KMS-11 (cell line): ENCODE measurements around the gene GALNT17.
"Not testable (repeated sequence)": the region's sequence is repeated elsewhere in the genome, so short reads cannot be mapped to it uniquely, and the experiment has no call there.

Experiments used
- H2AFZ ChIP-seq: fragments of 200-600 bp; sonication (generic); 2 replicates; pipeline ENCODE4 v1.6.1; 2016; ENCODE audit warnings: antibody characterized with exemption, mixed run types, low read depth
- H3K27ac ChIP-seq: fragments of 200-600 bp; sonication (generic); 2 replicates; pipeline ENCODE4 v1.6.1; 2016; ENCODE audit warnings: mild to moderate bottlenecking, mixed run types
- H3K27me3 ChIP-seq: fragments of 200-600 bp; sonication (generic); 2 replicates; pipeline ENCODE4 v1.6.1; 2017; ENCODE audit warnings: mild to moderate bottlenecking, low read depth, mixed run types, moderate library complexity; ENCODE audit not compliant: insufficient read depth
- H3K36me3 ChIP-seq: fragments of 200-600 bp; sonication (generic); 2 replicates; pipeline ENCODE4 v1.6.1; 2017; ENCODE audit warnings: mild to moderate bottlenecking, mixed run types; ENCODE audit not compliant: insufficient read depth
- H3K4me1 ChIP-seq: fragments of 200-600 bp; sonication (generic); 2 replicates; pipeline ENCODE4 v1.6.1; 2016; ENCODE audit warnings: mild to moderate bottlenecking, low read depth, mixed run types; ENCODE audit not compliant: poor library complexity, severe bottlenecking
- H3K4me2 ChIP-seq: fragments of 200-600 bp; sonication (generic); 2 replicates; pipeline ENCODE4 v1.7.0; 2016; ENCODE audit warnings: mild to moderate bottlenecking, mixed run types
- H3K4me3 ChIP-seq: fragments of 200-600 bp; sonication (generic); IDR thresholded peaks from 2 replicates; pipeline ENCODE4 v1.6.1; 2017; ENCODE audit warnings: low read depth, low read length, mixed read lengths; ENCODE audit not compliant: insufficient read depth
- H3K79me2 ChIP-seq: fragments of 200-600 bp; sonication (generic); 2 replicates; pipeline ENCODE4 v1.6.1; 2016; ENCODE audit warnings: low read depth, mixed run types; ENCODE audit not compliant: insufficient read depth
- H3K9ac ChIP-seq: fragments of 200-600 bp; sonication (generic); 2 replicates; pipeline ENCODE4 v1.6.1; 2016; ENCODE audit warnings: mild to moderate bottlenecking, mixed run types
- H4K20me1 ChIP-seq: fragments of 200-600 bp; sonication (generic); 2 replicates; pipeline ENCODE4 v1.6.1; 2016; ENCODE audit warnings: mild to moderate bottlenecking, mixed run types; ENCODE audit not compliant: insufficient read depth
- CTCF ChIP-seq: fragments of 200-600 bp; sonication (generic); conservative IDR thresholded peaks from 2 replicates; pipeline ENCODE4 v1.6.1; 2017; ENCODE audit warnings: low read depth, mild to moderate bottlenecking, antibody characterized with exemption, low read length, moderate library complexity, mixed read lengths

GALNT17 gene

GRCh38 chr7:71574153-71574860, 442.4 kb downstream of the GALNT17 start:
- no peak overlapping the region for H3K27ac ChIP-seq
- no peak overlapping the region for H2AFZ ChIP-seq
- no peak for TF ChIP-seq CTCF
- no peak overlapping the region for H3K4me3 ChIP-seq
- no peaks in the 10 kb centered on the region for H3K4me1 ChIP-seq
- H3K27me3 ChIP-seq: no peaks in the 10 kb centered on the region
- H3K79me2 ChIP-seq: no peaks in the 10 kb centered on the region
- H3K36me3 ChIP-seq: no peaks in the 10 kb centered on the region
- no peaks in the 10 kb centered on the region for H4K20me1 ChIP-seq
- H3K4me2 ChIP-seq: no peak overlapping the region
- H3K9ac ChIP-seq: no peak overlapping the region

- Histone ChIP-seq H4K20me1 (no peaks in the 10 kb centered on the region), H3K4me2 (no peak overlapping the region), H2AFZ (no peak overlapping the region), H3K27me3 (no peaks in the 10 kb centered on the region), H3K4me1 (no peaks in the 10 kb centered on the region), H3K36me3 (no peaks in the 10 kb centered on the region), H3K4me3 (no peak overlapping the region), H3K9ac (no peak overlapping the region), H3K79me2 (no peaks in the 10 kb centered on the region), H3K27ac (no peak overlapping the region)
- TF ChIP-seq CTCF: no peak
Observed at GRCh38 chr7:71580027-71580426, 448.1 kb downstream of the GALNT17 start.

GRCh38 chr7:71584256-71584655, 452.3 kb downstream of the GALNT17 start:
- no peak overlapping the region for H2AFZ ChIP-seq
- no peak overlapping the region for H3K4me3 ChIP-seq
- no peaks in the 10 kb centered on the region for H3K79me2 ChIP-seq
- no peak overlapping the region for H3K4me2 ChIP-seq
- TF ChIP-seq CTCF: no peak
- no peak overlapping the region for H3K27ac ChIP-seq
- no peaks in the 10 kb centered on the region for H4K20me1 ChIP-seq
- no peaks in the 10 kb centered on the region for H3K4me1 ChIP-seq
- H3K27me3 ChIP-seq: no peaks in the 10 kb centered on the region
- no peaks in the 10 kb centered on the region for H3K36me3 ChIP-seq
- H3K9ac ChIP-seq: no peak overlapping the region

DNA sequence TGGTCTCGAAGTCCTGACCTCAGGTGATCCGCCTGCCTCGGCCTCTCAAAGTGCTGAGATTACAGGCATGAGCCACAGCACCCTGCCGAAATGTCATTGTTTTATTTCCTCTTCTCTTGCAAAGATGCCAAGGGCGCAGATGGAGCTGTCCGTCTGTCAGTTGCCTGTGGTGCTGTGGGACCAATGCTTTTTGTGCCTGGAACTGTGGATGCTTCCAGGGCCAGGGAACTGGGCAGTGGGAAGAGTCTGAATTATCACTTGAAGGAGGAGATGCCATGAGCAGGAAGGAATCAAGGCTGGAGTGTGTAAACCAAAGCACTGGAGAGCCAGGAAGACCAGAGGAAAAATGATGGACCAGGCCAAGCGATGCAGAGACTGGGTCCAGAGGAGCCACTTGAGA, 459.9 kb downstream of the GALNT17 start:
- Histone ChIP-seq H3K4me2 (no peak overlapping the region), H3K4me3 (no peak overlapping the region)
- no peak for TF ChIP-seq CTCF

DNA sequence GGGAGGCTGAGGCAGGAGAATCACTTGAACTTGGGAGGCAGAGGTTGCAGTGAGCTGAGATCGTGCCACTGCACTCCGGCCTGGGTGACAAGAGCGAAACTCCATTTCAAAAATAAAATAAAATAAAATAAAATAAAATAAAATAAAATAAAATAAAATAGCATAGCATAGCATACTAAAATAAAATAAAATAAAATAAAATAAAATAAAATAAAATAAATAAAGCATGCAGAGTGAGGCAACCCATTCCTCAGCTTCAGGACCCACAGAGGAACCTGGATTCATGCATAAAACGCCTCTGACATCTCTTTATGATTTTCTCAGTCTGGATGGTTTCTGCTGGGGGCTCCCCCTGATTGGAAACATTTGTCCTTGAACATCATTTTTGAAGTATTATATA, 460.4 kb downstream of the GALNT17 start:
- H3K27ac ChIP-seq, H3K4me1 ChIP-seq, H3K79me2 ChIP-seq, H3K9ac ChIP-seq, H3K36me3 ChIP-seq, H3K4me2 ChIP-seq, H3K27me3 ChIP-seq, H4K20me1 ChIP-seq, H3K4me3 ChIP-seq, H2AFZ ChIP-seq: not testable (repeated sequence)

More for the DNA sequence above, 459.9 kb downstream of the GALNT17 start:
- Histone ChIP-seq H3K4me1 (no peaks in the 10 kb centered on the region), H3K79me2 (no peaks in the 10 kb centered on the region), H3K27ac (no peak overlapping the region), H2AFZ (no peak overlapping the region), H3K36me3 (no peaks in the 10 kb centered on the region), H4K20me1 (no peaks in the 10 kb centered on the region), H3K27me3 (no peaks in the 10 kb centered on the region), H3K9ac (no peak overlapping the region)
